Smooth muscle cell (in vitro differentiated cells): ENCODE data around the gene KIF3C. TPM values are rescaled to one million over a fixed set of nuclear protein-coding genes. Genes with fewer than 3 reads are reported as not detected.

ENCODE experiments used
- DNase-seq: peaks from one replicate; lab custom pipeline; 2025; ENCODE audit not compliant: unreplicated experiment; lab: John Stamatoyannopoulos, UW
- H2AFZ ChIP-seq: fragments of 200-600 bp; sonication (generic); 2 replicates; pipeline ENCODE4 v1.6.0; 2016; ENCODE audit warnings: antibody characterized with exemption, low read depth, mild to moderate bottlenecking
- H3F3A ChIP-seq: fragments of 200-600 bp; sonication (generic); 2 replicates; pipeline ENCODE4 v1.6.0; 2017; ENCODE audit warnings: antibody characterized with exemption, low read depth
- H3K27ac ChIP-seq: fragments of 200-600 bp; sonication (generic); 2 replicates; pipeline ENCODE4 v1.5.1; 2016; ENCODE audit warnings: low read depth, mild to moderate bottlenecking
- H3K27me3 ChIP-seq: fragments of 200-600 bp; sonication (generic); 2 replicates; pipeline ENCODE4 v1.6.1; 2016; ENCODE audit warnings: low read depth, mild to moderate bottlenecking
- H3K36me3 ChIP-seq: fragments of 200-600 bp; sonication (generic); 2 replicates; pipeline ENCODE4 v1.5.1; 2016; ENCODE audit warnings: low read depth
- H3K4me1 ChIP-seq: fragments of 200-600 bp; sonication (generic); 2 replicates; pipeline ENCODE4 v1.5.1; 2016; ENCODE audit warnings: low read depth
- H3K4me2 ChIP-seq: fragments of 200-600 bp; sonication (generic); 2 replicates; pipeline ENCODE4 v1.6.0; 2016; ENCODE audit warnings: mild to moderate bottlenecking
- H3K4me3 ChIP-seq: fragments of 200-600 bp; sonication (generic); 2 replicates; pipeline ENCODE4 v1.5.1; 2016; ENCODE audit warnings: mild to moderate bottlenecking
- H3K79me2 ChIP-seq: fragments of 200-600 bp; sonication (generic); 2 replicates; pipeline ENCODE4 v1.6.0; 2016; ENCODE audit warnings: low read depth, mild to moderate bottlenecking
- H3K9ac ChIP-seq: fragments of 200-600 bp; sonication (generic); 2 replicates; pipeline ENCODE4 v1.6.0; 2016; ENCODE audit warnings: low read depth
- H3K9me3 ChIP-seq: fragments of 200-600 bp; sonication (generic); replicated peaks from 2 replicates; pipeline ENCODE4 v1.5.1; 2016; ENCODE audit warnings: low read depth
- H4K20me1 ChIP-seq: fragments of 200-600 bp; sonication (generic); 2 replicates; pipeline ENCODE4 v1.6.0; 2016; ENCODE audit warnings: low read depth
- WGBS: methylation state at CpG from one replicate; pipeline ENCODE4 v1.1.7; 2016; ENCODE audit warnings: low lambda C conversion rate; 5-methylcytosine and 5-hydroxymethylcytosine counted together
- polyA plus RNA-seq: library from polyadenylated mRNA; unstranded; fragments of >200 nt; fragmentation: Nextera tagmentation; extraction: Ambion mirVana; gene quantifications from 2 replicates; pipeline ENCODE4 v1.2.1, GENCODE V29; 2016
- total RNA-seq: library from RNA; depleted of rRNA; stranded (reverse); fragments of >200 nt; gene quantifications from 2 replicates; pipeline ENCODE4 v1.2.3, GENCODE V29; 2014
- TF ChIP-seq, protein P1 (sequence below): fragments of 200-600 bp; sonication (generic); IDR thresholded peaks from 2 replicates; pipeline ENCODE4 v1.5.1; 2017; ENCODE audit warnings: borderline replicate concordance, mild to moderate bottlenecking, antibody characterized with exemption; ENCODE audit not compliant: insufficient read depth, poor library complexity, severe bottlenecking

The KIF3C gene
- total and polyA plus RNA-seq, 2 experiments from 2014 or later = 14.7 to 18.9 TPM

- H3K4me3 ChIP-seq = no peak overlapping the region
These were observed 5.1 kb downstream of the KIF3C start for GRCh38 chr2:25976983-25977741.

DNA sequence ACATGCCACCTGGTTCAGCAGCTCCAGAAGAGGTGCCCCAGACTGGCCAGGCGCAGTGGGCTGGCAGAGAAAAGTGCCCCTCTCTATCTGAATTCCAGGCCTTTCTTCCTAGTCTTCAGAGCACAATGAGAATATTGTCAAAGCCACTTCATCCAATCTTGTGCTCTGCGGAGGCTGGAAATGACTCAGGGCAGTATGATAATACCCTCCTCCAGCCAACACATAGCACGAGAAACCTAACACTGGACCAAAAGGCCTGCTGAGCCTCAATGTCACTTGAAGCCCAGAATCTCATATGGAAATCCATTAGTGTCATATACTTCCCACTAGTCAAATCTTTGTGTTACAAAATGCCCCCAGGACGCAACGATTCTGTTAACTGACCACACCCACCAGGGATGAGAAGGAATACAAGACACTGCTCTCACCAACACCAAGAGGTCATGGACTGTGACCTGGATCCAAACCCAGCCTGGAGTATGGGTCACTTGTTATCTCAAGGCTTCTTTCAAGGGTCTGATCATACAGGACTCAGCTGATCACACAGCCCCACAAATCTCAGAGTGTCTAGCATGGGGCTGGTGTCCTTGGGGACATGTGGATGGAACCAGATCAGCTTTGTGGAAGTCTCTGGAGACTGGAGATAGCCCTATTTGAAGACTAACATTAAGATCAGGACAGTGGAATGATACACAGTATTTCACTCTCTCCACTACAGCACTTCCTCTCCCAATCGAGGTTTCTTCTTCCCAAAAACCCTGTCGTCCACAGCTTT lies 10.1 kb downstream of the KIF3C start:
- no peak overlapping the region for H2AFZ ChIP-seq
- H3K4me1 ChIP-seq = no peaks in the 10 kb centered on the region
- TF ChIP-seq, protein P1, sequence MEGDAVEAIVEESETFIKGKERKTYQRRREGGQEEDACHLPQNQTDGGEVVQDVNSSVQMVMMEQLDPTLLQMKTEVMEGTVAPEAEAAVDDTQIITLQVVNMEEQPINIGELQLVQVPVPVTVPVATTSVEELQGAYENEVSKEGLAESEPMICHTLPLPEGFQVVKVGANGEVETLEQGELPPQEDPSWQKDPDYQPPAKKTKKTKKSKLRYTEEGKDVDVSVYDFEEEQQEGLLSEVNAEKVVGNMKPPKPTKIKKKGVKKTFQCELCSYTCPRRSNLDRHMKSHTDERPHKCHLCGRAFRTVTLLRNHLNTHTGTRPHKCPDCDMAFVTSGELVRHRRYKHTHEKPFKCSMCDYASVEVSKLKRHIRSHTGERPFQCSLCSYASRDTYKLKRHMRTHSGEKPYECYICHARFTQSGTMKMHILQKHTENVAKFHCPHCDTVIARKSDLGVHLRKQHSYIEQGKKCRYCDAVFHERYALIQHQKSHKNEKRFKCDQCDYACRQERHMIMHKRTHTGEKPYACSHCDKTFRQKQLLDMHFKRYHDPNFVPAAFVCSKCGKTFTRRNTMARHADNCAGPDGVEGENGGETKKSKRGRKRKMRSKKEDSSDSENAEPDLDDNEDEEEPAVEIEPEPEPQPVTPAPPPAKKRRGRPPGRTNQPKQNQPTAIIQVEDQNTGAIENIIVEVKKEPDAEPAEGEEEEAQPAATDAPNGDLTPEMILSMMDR = no peak
- no peaks in the 10 kb centered on the region for H3K36me3 ChIP-seq
- H3K9me3 ChIP-seq = no peaks in the 10 kb centered on the region
- no peak overlapping the region for H3K4me3 ChIP-seq
- H3K4me2 ChIP-seq = peak overlapping the region; percentile 15
- peaks cover 20% of the 10 kb centered on the region for H4K20me1 ChIP-seq
- DNase-seq = no peak
- no peak overlapping the region for H3K9ac ChIP-seq
- H3K27ac ChIP-seq = peak overlapping the region; percentile 52
- WGBS = 44% methylated on average over 7 of the region's 7 CpGs
- H3K79me2 ChIP-seq = peaks cover 14% of the 10 kb centered on the region
- peaks cover 12% of the 10 kb centered on the region for H3F3A ChIP-seq
- no peaks in the 10 kb centered on the region for H3K27me3 ChIP-seq

More at GRCh38 chr2:25976983-25977741, 5.1 kb downstream of the KIF3C start:
- Histone ChIP-seq H4K20me1 (peaks cover 22% of the 10 kb centered on the region), H3K27me3 (no peaks in the 10 kb centered on the region), H3K9ac (peak overlapping the region; percentile 39), H3K27ac (peak overlapping the region; percentile 76), H3K79me2 (peaks cover 26% of the 10 kb centered on the region), H2AFZ (no peak overlapping the region), H3K36me3 (no peaks in the 10 kb centered on the region), H3K4me1 (peaks cover 22% of the 10 kb centered on the region), H3F3A (peaks cover 8% of the 10 kb centered on the region), H3K9me3 (no peaks in the 10 kb centered on the region), H3K4me2 (peak overlapping the region; percentile 64)
- TF ChIP-seq, protein P1 = no peak
- WGBS = 37% methylated on average over 6 of the region's 6 CpGs
- no peak for DNase-seq

DNA sequence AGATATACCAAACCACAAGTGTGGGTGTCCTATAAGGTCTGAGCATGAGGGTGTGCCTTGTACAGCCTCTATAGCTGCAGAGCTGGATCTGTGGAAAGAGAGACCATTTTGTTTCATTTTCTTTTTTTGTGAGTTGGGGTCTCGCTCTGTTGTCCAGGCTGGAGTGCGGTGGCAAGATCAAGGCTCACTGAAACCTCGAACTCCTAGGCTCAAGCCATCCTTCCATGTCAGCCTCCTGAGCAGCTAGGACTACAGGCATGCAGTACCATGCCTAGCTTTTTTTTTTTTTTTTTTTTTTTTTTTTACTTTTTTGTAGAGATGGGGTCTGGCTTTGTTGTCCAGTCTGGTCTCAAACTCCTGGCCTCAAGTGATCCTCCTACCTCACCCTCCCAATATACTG lies 10.7 kb downstream of the KIF3C start:
- Histone ChIP-seq H3K79me2 (peaks cover 14% of the 10 kb centered on the region), H3F3A (peaks cover 12% of the 10 kb centered on the region), H3K4me1 (no peaks in the 10 kb centered on the region), H3K27me3 (no peaks in the 10 kb centered on the region), H3K9ac (no peak overlapping the region), H2AFZ (no peak overlapping the region), H3K36me3 (no peaks in the 10 kb centered on the region), H3K27ac (peak overlapping the region; percentile 52), H4K20me1 (peaks cover 20% of the 10 kb centered on the region), H3K9me3 (no peaks in the 10 kb centered on the region), H3K4me3 (no peak overlapping the region), H3K4me2 (no peak overlapping the region)
- DNase-seq = no peak
- 96% methylated on average over 3 of the region's 3 CpGs for WGBS
- TF ChIP-seq, protein P1 = no peak
